Activated CD8-positive, alpha-beta memory T cell treated with anti-CD3 and anti-CD28 coated beads for 24 hours (primary cell): ENCODE data around the gene ADGRG1.

Experiments used
- DNase-seq: peaks from one replicate; pipeline ENCODE4 v3.0.0-alpha.2; 2020

The ADGRG1 gene

DNA sequence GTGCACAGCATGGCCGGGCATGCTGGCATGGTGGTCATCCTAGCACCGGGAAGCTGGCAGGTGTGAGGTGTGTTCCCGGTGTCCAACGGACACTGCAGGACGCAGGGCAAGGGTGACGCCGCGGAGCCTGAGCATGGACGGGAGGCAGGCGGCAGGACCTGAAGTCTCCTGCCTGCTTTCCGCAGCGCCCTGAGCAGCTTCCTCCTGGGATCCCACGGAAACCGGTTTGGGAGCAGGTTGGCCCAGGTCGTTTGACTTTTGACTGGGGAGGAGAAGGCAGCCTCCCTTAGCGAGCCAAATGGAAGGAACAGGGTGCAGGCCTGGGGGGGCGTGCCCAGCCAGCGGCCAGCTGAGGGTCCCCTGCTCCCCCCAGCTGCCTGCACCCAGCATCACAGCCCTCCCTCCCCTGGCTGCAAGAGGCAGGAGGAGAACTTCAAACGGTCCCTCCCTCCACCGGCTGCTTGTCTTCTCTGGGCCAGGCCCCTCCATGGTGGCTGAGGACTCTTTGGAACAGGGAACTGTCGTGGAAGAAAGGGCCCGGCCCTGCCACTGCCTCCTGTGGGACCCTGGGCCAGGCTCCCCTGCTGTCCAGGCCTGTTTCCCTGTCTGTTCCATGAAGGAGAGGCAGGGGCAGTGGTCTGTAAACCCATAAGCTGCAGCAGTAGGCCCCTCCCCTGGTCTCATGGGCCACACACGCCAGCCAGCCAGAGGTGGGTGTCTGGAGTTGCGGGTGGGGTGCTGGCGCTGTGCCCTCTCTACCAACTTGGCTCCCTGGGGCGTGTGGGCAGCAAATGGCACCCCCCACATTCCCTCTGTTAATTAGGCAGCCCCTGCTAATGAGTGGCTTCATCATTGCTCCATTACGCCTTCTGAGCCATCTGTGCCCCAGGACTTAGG is 7.8 kb upstream of the ADGRG1 start:
- DNase-seq: no peak

- DNase-seq: no peak
These were observed 6.7 kb upstream of the ADGRG1 start for GRCh38 chr16:57621521-57622271.

- DNase-seq: no peak
These were observed 5.8 kb upstream of the ADGRG1 start for GRCh38 chr16:57622361-57623250.

DNA sequence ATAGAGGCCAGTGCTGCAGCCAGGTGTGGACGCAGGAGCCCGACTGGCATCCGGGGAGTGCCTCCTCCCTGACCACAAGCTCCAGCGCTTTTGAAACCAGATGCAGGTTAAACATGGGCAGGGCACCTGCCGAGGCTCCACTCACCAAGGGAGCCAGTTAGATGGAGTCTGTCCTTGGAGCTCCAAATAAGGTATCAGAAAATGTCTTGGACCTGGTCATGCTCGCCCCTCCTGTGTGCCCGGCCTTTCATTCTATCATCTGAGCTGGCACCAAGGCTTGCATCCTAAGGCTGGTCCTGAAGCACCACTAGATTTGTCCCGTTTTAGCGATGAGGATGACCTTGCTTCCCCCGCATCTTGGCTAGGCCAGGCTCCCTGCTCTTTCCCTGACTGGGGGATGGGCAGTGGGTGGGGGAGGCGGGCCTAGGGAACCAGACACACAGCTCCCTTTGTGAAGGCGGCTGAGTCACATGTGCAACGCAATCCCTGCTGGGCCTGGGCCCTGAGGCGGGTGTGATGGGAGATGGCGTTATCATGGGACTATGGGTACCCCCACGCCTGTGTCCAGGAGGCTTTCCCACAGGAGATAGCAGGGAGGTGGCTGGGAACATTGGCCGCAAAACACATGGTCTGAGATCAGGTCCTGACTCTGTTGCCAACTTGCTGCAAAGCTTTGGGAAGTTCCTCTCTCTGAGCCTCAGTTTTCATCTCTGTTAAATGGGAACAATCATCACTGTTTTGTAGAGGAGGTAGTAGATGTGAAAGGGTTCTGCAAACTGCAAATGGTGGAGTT is 5.0 kb upstream of the ADGRG1 start:
- DNase-seq: no peak

GRCh38 chr16:57624044-57624688 is 4.3 kb upstream of the ADGRG1 start:
- no peak for DNase-seq

GRCh38 chr16:57624806-57625500 is 3.5 kb upstream of the ADGRG1 start:
- no peak for DNase-seq

DNA sequence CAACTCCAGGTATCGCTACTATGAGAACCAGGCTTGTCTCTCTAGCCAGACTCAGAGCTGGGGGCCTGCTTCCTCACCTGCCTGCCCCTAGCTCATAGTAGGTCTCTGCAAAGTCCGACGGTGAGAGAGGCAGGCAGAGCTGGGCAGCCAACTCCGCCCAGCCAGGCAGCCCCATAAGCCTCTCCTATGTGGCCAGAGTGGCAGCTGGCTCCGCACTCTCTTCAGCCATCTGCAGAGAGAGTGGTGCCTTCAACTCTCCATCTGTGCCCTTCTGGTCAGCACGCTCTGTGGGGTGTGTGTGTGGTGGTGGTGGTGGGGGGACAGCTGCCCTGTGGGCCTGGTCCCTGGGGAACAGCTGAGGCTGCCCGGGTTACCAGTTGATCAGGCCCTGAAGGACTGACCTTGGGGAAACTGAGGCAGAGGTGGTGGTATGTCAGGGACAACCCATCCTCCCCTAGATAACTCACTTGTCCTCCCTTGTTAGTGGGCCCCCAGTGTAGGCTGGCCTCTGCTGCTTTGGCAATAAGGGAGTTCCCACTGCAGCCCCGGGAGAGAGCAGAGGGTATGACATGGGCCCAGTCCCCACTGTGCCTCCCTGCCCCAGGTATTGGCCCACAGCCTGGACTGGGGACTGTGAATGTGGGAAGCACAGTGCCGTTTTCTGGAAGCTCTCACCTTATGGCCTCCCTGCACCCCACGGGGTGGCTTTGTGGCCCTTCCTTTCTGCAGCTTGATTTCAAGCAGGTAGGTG is 1.8 kb upstream of the ADGRG1 start:
- DNase-seq: no peak

DNA sequence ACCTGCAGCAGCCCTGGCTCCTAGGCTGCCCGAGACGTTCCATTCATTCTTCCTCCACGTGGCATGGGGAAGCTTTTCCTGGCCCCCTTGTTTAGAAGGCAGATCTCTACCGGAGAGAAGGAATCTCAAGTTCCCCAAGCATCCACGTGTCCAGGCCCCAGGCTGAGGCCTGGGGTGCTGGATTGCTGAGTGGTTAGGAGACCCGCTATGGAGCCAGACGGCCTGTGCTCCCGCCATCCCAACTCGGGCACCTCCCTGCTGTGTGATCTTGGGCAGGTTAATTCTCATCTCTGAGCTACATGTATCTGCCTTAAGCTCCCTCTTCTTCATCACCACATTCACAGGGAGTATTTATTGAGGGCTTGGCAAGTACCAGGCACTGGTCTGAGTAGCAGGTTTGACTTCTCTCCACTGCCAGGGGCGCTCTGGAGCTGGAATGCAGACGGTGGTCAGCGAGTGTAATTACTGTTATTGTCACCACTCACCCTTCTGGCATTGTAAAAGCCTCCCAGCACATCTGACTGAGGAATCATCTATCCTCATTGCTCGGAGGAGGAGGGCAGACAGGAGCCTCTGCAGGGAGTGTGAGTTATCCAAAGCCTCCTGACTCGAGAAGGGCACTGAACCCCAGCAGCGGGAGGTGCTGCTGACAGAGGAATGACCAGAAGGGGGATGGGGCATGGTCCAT is 1.1 kb upstream of the ADGRG1 start:
- DNase-seq: no peak

- DNase-seq: no peak
These were observed 408 bp downstream of the ADGRG1 start for GRCh38 chr16:57628783-57629293.

DNA sequence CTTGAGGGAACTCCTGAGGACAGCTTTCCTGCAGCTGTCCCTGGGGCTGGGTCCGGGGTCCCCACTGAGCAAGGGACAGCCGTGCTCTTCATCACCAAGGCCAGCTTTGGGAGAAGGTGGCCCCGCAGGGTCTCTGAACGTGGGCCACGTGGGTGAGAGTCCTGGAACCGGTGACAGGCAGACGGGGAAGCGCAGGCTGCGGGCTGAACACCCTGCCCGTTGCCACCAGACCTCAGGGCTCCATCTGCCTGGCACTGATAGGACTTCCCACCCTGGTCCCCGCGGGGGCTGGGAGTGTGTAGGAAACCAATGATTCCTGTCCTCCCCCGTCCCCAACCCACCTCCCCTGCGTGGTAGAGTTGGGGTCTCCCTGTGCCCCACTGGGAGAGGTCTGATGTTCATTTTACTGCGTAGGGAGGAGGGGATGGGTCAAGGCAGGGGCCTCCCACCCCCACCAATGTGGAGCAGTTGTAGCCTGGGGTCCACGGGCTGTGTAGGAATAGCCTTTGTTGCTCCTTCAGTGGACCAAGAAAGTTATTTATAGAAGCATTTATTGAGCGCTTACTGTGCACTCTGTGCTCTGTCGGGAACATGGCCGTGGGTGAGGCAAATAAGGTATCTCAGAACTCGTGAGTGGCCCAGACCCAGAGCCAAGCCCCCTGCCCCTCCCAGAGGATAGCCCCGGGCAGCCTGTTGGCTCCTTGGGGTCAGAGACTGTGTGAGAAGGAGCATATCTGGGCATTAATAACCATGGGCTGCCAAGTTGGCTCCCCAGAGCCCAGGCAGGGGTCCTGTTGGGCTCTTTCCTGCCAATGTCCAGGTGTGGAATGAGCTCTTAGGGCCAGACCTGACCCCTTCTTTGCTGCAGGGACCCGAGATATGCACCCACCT is 1.3 kb downstream of the ADGRG1 start:
- DNase-seq: no peak

DNA sequence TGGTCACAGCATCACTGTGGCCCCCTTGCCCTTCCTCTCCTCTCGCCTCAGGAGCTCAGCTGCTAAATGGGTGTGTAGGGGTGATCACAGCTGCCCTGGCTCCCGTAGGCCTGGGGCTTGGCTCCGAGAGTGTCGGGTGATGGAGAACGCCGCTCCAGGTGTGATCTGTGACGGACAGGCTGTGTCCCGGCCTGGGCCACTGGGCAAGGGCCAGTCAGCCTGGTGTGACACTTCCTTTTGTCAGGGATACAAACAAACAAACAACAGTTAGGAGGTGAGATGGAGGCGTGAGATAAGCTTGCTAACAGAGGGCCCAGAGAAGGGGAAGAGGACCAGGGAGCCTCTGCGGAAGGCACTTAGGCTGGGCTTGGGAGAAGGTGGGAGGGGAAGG is 2.0 kb downstream of the ADGRG1 start:
- DNase-seq: no peak

GRCh38 chr16:57630931-57631845 is 2.8 kb downstream of the ADGRG1 start:
- DNase-seq: no peak

DNA sequence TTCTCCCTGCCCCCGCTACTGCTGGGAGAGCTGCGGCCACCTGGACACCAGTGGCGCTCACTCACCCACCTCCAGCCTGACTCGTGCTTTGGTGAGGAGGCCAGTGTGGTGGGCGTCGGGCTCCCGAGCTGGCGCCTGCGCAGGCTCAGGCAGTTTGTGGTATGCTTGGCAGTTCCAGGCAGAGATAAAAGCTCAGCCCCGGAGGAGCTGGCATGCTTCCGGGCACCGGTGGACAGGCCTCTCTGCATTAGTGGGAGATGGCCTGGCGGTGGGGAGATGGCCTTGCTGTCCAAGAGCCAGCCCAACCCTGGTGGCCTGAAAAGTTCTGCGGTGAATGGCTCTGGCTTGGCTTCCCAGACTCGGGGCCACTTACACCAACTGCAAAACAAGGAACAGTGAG is 4.1 kb downstream of the ADGRG1 start:
- DNase-seq: no peak

DNA sequence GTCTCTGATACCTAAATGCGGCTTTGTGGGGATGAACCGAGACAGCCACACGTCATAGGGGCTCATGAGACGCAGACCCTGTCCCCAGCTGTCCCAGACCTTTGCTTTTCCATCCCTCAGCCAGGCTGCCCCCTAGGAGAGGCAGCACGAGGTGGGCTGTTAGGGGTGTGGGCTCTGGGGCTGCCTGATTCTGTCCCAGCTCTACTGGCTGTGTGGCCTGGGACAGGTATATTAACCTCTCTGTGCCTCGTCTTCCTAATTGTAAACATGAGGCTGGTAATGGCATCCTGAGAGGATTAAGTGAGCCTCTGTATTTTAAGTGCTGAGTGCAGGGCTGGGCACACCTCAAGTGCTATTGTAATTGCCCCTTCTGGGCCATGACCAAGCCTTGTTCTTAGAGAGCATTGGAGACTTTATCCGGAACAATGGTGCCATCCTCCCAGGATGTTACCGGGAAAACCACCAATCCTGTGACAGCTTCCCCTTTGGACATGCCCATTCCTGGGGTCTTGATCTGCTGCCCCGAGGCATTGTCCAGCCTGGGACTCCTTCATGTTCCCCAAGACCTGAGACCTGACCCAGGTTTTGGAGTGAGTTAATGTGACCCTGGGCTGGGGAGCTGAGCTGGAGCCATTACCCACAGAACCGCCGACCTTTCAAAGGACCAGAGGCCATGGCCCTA is 5.1 kb downstream of the ADGRG1 start:
- DNase-seq: no peak

- DNase-seq: no peak
These were observed 5.7 kb downstream of the ADGRG1 start for GRCh38 chr16:57634171-57634570.

- DNase-seq: no peak
These were observed 7.1 kb downstream of the ADGRG1 start for GRCh38 chr16:57635266-57636097.
